Uterus (tissue), 4 donors: Measurements from ENCODE around the gene GTF2E1. TPM values are rescaled to one million over a fixed set of nuclear protein-coding genes. Genes with fewer than 3 reads are reported as not detected.
"Not testable (repeated sequence)": the region's sequence is repeated elsewhere in the genome, so short reads cannot be mapped to it uniquely, and the experiment has no call there.

Source experiments
- DNase-seq, 2 donors: peaks; one replicate each; pipeline ENCODE4 v3.0.0-alpha.2; 2019 to 2020
- H3K27ac ChIP-seq, 2 donors: fragments of 200-600 bp; sonication (generic); 1 replicate in 1 of 2; 2 replicates in 1 of 2; pipeline ENCODE4 v1.5.1; 2016 to 2018
- H3K27me3 ChIP-seq, 2 donors: fragments of 200-600 bp; sonication (generic); one replicate each; pipeline ENCODE4 v1.5.1; 2018 to 2019; ENCODE audit warnings: control low read depth in 1 of 2
- H3K36me3 ChIP-seq, 2 donors: fragments of 200-600 bp; sonication (generic); one replicate each; pipeline ENCODE4 v1.5.1; 2019; ENCODE audit warnings: control low read depth in 1 of 2
- H3K4me1 ChIP-seq, 2 donors: fragments of 200-600 bp; sonication (generic); one replicate each; pipeline ENCODE4 v1.5.1; 2018 to 2019; ENCODE audit warnings: control low read depth in 1 of 2
- H3K4me3 ChIP-seq, 2 donors: fragments of 200-600 bp; sonication (generic); 1 replicate in 1 of 2; 2 replicates in 1 of 2; pipeline ENCODE4 v1.5.1; 2018 to 2019; ENCODE audit warnings: mild to moderate bottlenecking in 1 of 2
- H3K9me3 ChIP-seq, 2 donors: fragments of 200-600 bp; sonication (generic); one replicate each; pipeline ENCODE4 v1.5.1; 2019; ENCODE audit warnings: control low read depth in 1 of 2
- CTCF ChIP-seq, 4 experiments: fragments of 200-600 bp in 2 of 4; fragments of 450-650 bp in 2 of 4; sonication (generic) in 2 of 4; IDR thresholded peaks; one replicate each; pipeline ENCODE4 v1.5.1; 2016 to 2019; ENCODE audit warnings: antibody characterized with exemption in 4 of 4, mild to moderate bottlenecking in 2 of 4, moderate library complexity in 1 of 4
- POLR2A ChIP-seq, 2 donors: fragments of 450-650 bp; IDR thresholded peaks; one replicate each; pipeline ENCODE4 v1.6.1; 2016; ENCODE audit warnings: antibody characterized with exemption in 2 of 2, mild to moderate bottlenecking in 1 of 2, moderate library complexity in 1 of 2
- intact Hi-C: fragments of 100-400 bp; cut with DNase I; formaldehyde crosslinking; loops from one replicate; pipeline ENCODE4 v1.15.1; 2023; ENCODE audit warnings: low total_unique reads
- total RNA-seq, 4 donors: library from RNA; depleted of rRNA in 3 of 4; stranded (reverse); fragments of >200 nt in 3 of 4; gene quantifications; one replicate each; pipeline versions ENCODE4 v1.1.0 to v1.2.4, GENCODE V29; 2014 to 2023
- donor health status: DM: yes; HTN: yes; CAD: no.

Gene GTF2E1
- total RNA-seq, 4 donors from 2014 or later = 11.0 to 38.5 (median 16.6) TPM

GRCh38 chr3:120753810-120754209 is 11.3 kb downstream of the GTF2E1 start:
- no peaks in the 10 kb centered on the region for H3K4me1 ChIP-seq
- no peaks in the 10 kb centered on the region for H3K36me3 ChIP-seq
- no peak for DNase-seq
- no peaks in the 10 kb centered on the region for H3K27me3 ChIP-seq
- intact Hi-C loops = no loop called here
- no peak overlapping the region for H3K27ac ChIP-seq
- H3K9me3 ChIP-seq = no peaks in the 10 kb centered on the region
- TF ChIP-seq POLR2A (IDR thresholded peaks at IDR 0.05) (no peak), CTCF (IDR thresholded peaks at IDR 0.05) (no peak)
- H3K4me3 ChIP-seq = no peak overlapping the region

GRCh38 chr3:120756061-120756460 is 13.5 kb downstream of the GTF2E1 start:
- Histone ChIP-seq H3K4me3 (no peak overlapping the region), H3K4me1 (no peaks in the 10 kb centered on the region), H3K27ac (no peak overlapping the region), H3K9me3 (no peaks in the 10 kb centered on the region), H3K27me3 (no peaks in the 10 kb centered on the region), H3K36me3 (no peaks in the 10 kb centered on the region)
- intact Hi-C loops = no loop called here
- TF ChIP-seq CTCF (IDR thresholded peaks at IDR 0.05) = no peak
- DNase-seq = no peak

- H3K9me3 ChIP-seq, H3K36me3 ChIP-seq, DNase-seq, H3K4me1 ChIP-seq, H3K4me3 ChIP-seq, H3K27ac ChIP-seq, intact Hi-C loops, H3K27me3 ChIP-seq: not testable (repeated sequence)
Measured at GRCh38 chr3:120758551-120758950, 16.0 kb downstream of the GTF2E1 start.

- Histone ChIP-seq H3K27me3 (no peaks in the 10 kb centered on the region), H3K9me3 (no peaks in the 10 kb centered on the region), H3K36me3 (no peaks in the 10 kb centered on the region), H3K27ac (no peak overlapping the region), H3K4me1 (peaks cover 0 to 4% of the 10 kb centered on the region in 2 donors), H3K4me3 (no peak overlapping the region)
- intact Hi-C loops = no loop called here
- no peak for DNase-seq
- TF ChIP-seq CTCF (IDR thresholded peaks at IDR 0.05) (no peak), POLR2A (IDR thresholded peaks at IDR 0.05) (no peak)
Measured at GRCh38 chr3:120762615-120763014, 20.1 kb downstream of the GTF2E1 start.

GRCh38 chr3:120763601-120764000 is 21.1 kb downstream of the GTF2E1 start:
- intact Hi-C loops = no loop called here
- H3K27me3 ChIP-seq = no peaks in the 10 kb centered on the region
- TF ChIP-seq POLR2A (IDR thresholded peaks at IDR 0.05) = no peak
- TF ChIP-seq CTCF (IDR thresholded peaks at IDR 0.05) = no peak
- no peaks in the 10 kb centered on the region for H3K36me3 ChIP-seq
- H3K4me1 ChIP-seq = peaks cover 0 to 4% of the 10 kb centered on the region in 2 donors
- no peak for DNase-seq
- no peak overlapping the region for H3K4me3 ChIP-seq
- no peak overlapping the region for H3K27ac ChIP-seq
- no peaks in the 10 kb centered on the region for H3K9me3 ChIP-seq

GRCh38 chr3:120764206-120764605 is 21.7 kb downstream of the GTF2E1 start:
- no peak for DNase-seq
- H3K36me3 ChIP-seq = no peaks in the 10 kb centered on the region
- no peaks in the 10 kb centered on the region for H3K27me3 ChIP-seq
- peaks cover 0 to 4% of the 10 kb centered on the region in 2 donors for H3K4me1 ChIP-seq
- H3K9me3 ChIP-seq = no peaks in the 10 kb centered on the region
- no peak overlapping the region for H3K27ac ChIP-seq
- TF ChIP-seq CTCF (IDR thresholded peaks at IDR 0.05) (no peak), POLR2A (IDR thresholded peaks at IDR 0.05) (no peak)
- H3K4me3 ChIP-seq = no peak overlapping the region
- intact Hi-C loops = no loop called here
